K562 (cell line): Measurements from ENCODE around the gene ARL8A. TPM values are rescaled to one million over a fixed set of nuclear protein-coding genes. Genes with fewer than 3 reads are reported as not detected.

Experiments used
- CHCHD3 ChIP-seq: fragments of 250-450 bp; sonication (Bioruptor Pico); IDR thresholded peaks from 2 replicates; pipeline ENCODE4 v2.1.2; 2022; ENCODE audit warnings: mild to moderate bottlenecking
- PHB2 ChIP-seq: fragments of 450-650 bp; IDR thresholded peaks from 2 replicates; pipeline ENCODE4 v1.6.1; 2017; ENCODE audit warnings: low read depth
- PML ChIP-seq: IDR thresholded peaks from 2 replicates; pipeline ENCODE4 v1.6.1; 2012; ENCODE audit warnings: low read length, inconsistent platforms
- POLR3G ChIP-seq: IDR thresholded peaks from 2 replicates; pipeline ENCODE4 v1.6.1; 2011; ENCODE audit not compliant: insufficient read length, insufficient replicate concordance; ENCODE audit errors: extremely low read depth
- RBFOX2 ChIP-seq: fragments of 200-400 bp; formaldehyde crosslinking; IDR thresholded peaks from 2 replicates; pipeline ENCODE4 v1.6.1; 2017; ENCODE audit warnings: low read depth, mild to moderate bottlenecking, low read length, moderate library complexity
- ZNF3 ChIP-seq: fragments of 250-450 bp; sonication (Bioruptor Pico); IDR thresholded peaks from 2 replicates; pipeline ENCODE4 v1.5.0; 2021; ENCODE audit warnings: mild to moderate bottlenecking, moderate library complexity
- ZNF699 ChIP-seq: fragments of 250-450 bp; sonication (Bioruptor Pico); IDR thresholded peaks from 2 replicates; pipeline ENCODE4 v1.8.0; 2021; ENCODE audit warnings: mild to moderate bottlenecking, moderate library complexity; ENCODE audit not compliant: insufficient replicate concordance
- ZNF76 ChIP-seq: fragments of 250-450 bp; sonication (Bioruptor Pico); IDR thresholded peaks from 2 replicates; pipeline ENCODE4 v1.4.0; 2020; ENCODE audit warnings: mild to moderate bottlenecking, moderate library complexity, borderline replicate concordance
- polyA plus RNA-seq, 8 experiments: library from polyadenylated mRNA; depleted of rRNA in 4 of 8; stranded (reverse) in 5 of 8; unstranded in 3 of 8; fragments of >200 nt; fragmentation: Nextera tagmentation in 2 of 8; fragmentation: Illumina TruSeq in 1 of 8; extraction: Ambion mirVana in 2 of 8; extraction: Trizol in 1 of 8; gene quantifications; 2 replicates each; pipeline versions ENCODE4 v1.2.1 to v1.2.3, GENCODE V29; 2011 to 2014; ENCODE audit warnings: inconsistent platforms in 1 of 8, missing spikeins in 1 of 8
- total RNA-seq, 7 experiments: library from RNA; depleted of rRNA in 6 of 7; stranded (reverse); fragments of >200 nt in 6 of 7; fragmentation: Illumina TruSeq in 2 of 7; extraction: Trizol in 2 of 7; gene quantifications; 2 replicates each; pipeline versions ENCODE4 v1.2.1 to v1.2.3, GENCODE V29; 2011 to 2021; ENCODE audit warnings: low replicate concordance in 1 of 7
- TF ChIP-seq, protein P1 (sequence below): fragments of 450-650 bp; IDR thresholded peaks from 2 replicates; pipeline ENCODE4 v1.6.1; 2018; ENCODE audit not compliant: partially characterized antibody
- TF ChIP-seq, protein P2 (sequence below): fragments of 450-650 bp; formaldehyde crosslinking; IDR thresholded peaks from 2 replicates; pipeline ENCODE4 v1.4.0; 2020; ENCODE audit warnings: mild to moderate bottlenecking
- TF ChIP-seq, protein P3 (sequence below): sonication (generic); formaldehyde crosslinking; IDR thresholded peaks from 2 replicates; pipeline ENCODE4 v1.8.1; 2023; ENCODE audit warnings: mild to moderate bottlenecking, missing genetic modification reagents

Gene ARL8A
- total and polyA plus RNA-seq, 9 of the 15 experiments (the other 6 are each of a cell fraction or from before 2014, with no cell fraction given) = 0.17 to 27.3 (median 15.6) TPM

DNA sequence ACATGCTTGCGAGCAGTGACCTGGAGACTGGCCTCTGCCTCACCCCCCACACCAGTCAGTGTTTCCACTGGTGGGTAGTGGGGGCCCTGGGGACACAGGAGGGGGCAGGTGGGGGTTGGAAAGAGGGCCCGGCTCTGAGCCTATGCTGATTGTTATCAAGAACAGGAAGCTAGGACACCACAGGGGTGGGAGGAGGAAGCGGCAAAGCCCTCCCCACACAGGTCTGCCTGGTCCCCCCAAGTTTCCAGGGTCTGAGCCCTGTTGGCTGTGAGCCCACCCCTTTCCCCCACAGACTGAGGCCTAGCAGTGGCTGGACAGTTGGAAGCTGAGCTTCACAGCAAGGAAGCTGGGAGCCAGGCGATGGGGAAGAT, 17.5 kb upstream of the ARL8A start (continued):
- no peak for TF ChIP-seq POLR3G
- TF ChIP-seq, protein P1, sequence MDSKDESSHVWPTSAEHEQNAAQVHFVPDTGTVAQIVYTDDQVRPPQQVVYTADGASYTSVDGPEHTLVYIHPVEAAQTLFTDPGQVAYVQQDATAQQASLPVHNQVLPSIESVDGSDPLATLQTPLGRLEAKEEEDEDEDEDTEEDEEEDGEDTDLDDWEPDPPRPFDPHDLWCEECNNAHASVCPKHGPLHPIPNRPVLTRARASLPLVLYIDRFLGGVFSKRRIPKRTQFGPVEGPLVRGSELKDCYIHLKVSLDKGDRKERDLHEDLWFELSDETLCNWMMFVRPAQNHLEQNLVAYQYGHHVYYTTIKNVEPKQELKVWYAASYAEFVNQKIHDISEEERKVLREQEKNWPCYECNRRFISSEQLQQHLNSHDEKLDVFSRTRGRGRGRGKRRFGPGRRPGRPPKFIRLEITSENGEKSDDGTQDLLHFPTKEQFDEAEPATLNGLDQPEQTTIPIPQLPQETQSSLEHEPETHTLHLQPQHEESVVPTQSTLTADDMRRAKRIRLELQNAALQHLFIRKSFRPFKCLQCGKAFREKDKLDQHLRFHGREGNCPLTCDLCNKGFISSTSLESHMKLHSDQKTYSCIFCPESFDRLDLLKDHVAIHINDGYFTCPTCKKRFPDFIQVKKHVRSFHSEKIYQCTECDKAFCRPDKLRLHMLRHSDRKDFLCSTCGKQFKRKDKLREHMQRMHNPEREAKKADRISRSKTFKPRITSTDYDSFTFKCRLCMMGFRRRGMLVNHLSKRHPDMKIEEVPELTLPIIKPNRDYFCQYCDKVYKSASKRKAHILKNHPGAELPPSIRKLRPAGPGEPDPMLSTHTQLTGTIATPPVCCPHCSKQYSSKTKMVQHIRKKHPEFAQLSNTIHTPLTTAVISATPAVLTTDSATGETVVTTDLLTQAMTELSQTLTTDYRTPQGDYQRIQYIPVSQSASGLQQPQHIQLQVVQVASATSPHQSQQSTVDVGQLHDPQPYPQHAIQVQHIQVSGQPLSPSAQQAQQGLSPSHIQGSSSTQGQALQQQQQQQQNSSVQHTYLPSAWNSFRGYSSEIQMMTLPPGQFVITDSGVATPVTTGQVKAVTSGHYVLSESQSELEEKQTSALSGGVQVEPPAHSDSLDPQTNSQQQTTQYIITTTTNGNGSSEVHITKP = no peak
- no peak for TF ChIP-seq PHB2
- no peak for TF ChIP-seq ZNF3 (CRISPR knock-in tag)
- TF ChIP-seq, protein P2, sequence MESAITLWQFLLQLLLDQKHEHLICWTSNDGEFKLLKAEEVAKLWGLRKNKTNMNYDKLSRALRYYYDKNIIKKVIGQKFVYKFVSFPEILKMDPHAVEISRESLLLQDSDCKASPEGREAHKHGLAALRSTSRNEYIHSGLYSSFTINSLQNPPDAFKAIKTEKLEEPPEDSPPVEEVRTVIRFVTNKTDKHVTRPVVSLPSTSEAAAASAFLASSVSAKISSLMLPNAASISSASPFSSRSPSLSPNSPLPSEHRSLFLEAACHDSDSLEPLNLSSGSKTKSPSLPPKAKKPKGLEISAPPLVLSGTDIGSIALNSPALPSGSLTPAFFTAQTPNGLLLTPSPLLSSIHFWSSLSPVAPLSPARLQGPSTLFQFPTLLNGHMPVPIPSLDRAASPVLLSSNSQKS (CRISPR knock-in tag) = no peak
- no peak for TF ChIP-seq CHCHD3 (CRISPR knock-in tag)
- TF ChIP-seq PML = no peak
- no peak for TF ChIP-seq ZNF699 (CRISPR knock-in tag)
- TF ChIP-seq, protein P3, sequence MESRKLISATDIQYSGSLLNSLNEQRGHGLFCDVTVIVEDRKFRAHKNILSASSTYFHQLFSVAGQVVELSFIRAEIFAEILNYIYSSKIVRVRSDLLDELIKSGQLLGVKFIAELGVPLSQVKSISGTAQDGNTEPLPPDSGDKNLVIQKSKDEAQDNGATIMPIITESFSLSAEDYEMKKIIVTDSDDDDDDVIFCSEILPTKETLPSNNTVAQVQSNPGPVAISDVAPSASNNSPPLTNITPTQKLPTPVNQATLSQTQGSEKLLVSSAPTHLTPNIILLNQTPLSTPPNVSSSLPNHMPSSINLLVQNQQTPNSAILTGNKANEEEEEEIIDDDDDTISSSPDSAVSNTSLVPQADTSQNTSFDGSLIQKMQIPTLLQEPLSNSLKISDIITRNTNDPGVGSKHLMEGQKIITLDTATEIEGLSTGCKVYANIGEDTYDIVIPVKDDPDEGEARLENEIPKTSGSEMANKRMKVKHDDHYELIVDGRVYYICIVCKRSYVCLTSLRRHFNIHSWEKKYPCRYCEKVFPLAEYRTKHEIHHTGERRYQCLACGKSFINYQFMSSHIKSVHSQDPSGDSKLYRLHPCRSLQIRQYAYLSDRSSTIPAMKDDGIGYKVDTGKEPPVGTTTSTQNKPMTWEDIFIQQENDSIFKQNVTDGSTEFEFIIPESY (CRISPR knock-in tag) = no peak
- no peak for TF ChIP-seq ZNF76 (CRISPR knock-in tag)
- TF ChIP-seq RBFOX2 = no peak; the same call in 1 of the 2 replicates
